ENCODE data around the gene CELA3A.

Gene CELA3A

DNA sequence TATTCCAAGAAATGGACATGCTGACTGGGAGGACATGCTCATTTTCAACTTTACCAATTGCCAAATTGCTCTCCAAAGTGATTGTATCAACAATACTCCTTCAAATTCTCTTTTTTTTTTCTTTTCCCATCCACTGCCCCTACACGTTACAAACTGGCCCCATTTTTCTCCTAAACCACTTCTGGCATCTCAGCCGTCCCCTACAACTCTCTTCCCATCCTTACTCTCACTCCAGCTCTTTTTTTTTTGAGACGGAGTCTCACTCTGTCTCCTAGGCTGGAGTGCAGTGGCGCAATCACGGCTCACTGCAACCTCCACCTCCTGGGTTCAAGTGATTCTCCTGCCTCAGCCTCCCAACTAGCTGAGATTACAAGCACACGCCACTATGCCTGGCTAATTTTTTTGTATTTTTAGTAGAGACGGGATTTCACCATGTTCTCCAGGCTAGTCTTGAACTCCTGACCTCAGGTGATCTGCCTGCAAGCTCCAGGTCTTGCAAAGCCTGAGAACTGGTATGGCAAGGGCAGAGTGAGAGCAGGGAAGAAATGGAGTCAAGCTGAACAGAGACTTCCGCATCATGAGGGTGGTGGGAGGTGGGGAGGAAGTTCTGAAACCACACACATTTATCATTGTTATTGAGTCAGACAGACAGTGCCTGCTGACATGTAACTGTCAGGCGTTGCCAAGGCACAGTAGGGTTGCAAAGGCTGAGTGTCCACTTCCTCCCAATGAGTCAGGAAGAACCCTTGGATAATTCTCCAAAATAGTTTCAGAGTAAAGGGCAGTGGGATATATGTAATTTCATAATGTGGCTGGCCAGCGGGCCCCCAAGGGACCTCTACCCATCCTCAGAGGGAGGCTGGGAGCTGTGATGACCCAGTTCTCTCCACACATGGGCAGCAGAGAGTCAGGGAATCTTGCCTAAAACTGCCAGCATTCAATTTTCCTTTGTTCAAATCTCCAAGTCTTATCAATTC, 17.4 kb downstream of the CELA3A start:
- Histone ChIP-seq H3K9me3 (ENCODE audit: control extremely low read depth in 1 of 5, control insufficient read depth in 4 of 5, insufficient read depth in 2 of 5, low read depth in 1 of 5, low read length in 4 of 5) (no peaks in the 10 kb centered on the region), H3K4me3 (ENCODE audit: control insufficient read depth in 1 of 7, extremely low read depth in 1 of 7, insufficient read depth in 4 of 7, low read depth in 2 of 7, low read length in 6 of 7) (peak overlapping the region in 3 of 7 experiments; percentile 37 to 51 (median 48)), H3K4me1 (ENCODE audit: control extremely low read depth in 1 of 4, control insufficient read depth in 4 of 4, insufficient read depth in 4 of 4, low read length in 3 of 4) (peaks cover 4 to 35% (median 24%) of the 10 kb centered on the region in 4 experiments), H3K27ac (ENCODE audit: insufficient read depth in 1 of 2, low read depth in 1 of 2, low read length in 2 of 2, poor library complexity in 1 of 2, severe bottlenecking in 2 of 2) (peak overlapping the region; percentile 38 to 80), H3K36me3 (ENCODE audit: control insufficient read depth in 4 of 4, insufficient read depth in 4 of 4, low read length in 3 of 4) (no peaks in the 10 kb centered on the region), H3K27me3 (replicated peaks in 2 of 5; ENCODE audit: control insufficient read depth in 4 of 5, insufficient read depth in 5 of 5, low read length in 4 of 5) (no peaks in the 10 kb centered on the region)
- 52% methylated on average over 3 of the region's 10 CpGs for WGBS (ENCODE audit: insufficient coverage)
- CTCF ChIA-PET: interaction anchor here (0.6 to 1.5 kb wide), 3 partner anchors 12 to 159 kb away, joined by 3 to 4 read pairs (median 4); no protein-coding TSS in a partner anchor
- peak; percentile 78 to 87 (median 81) for DNase-seq
- POLR2A ChIA-PET: interaction anchor here (0.7 kb wide), 1 partner anchor 720 kb away, joined by 4 read pairs; no protein-coding TSS in a partner anchor

DNA sequence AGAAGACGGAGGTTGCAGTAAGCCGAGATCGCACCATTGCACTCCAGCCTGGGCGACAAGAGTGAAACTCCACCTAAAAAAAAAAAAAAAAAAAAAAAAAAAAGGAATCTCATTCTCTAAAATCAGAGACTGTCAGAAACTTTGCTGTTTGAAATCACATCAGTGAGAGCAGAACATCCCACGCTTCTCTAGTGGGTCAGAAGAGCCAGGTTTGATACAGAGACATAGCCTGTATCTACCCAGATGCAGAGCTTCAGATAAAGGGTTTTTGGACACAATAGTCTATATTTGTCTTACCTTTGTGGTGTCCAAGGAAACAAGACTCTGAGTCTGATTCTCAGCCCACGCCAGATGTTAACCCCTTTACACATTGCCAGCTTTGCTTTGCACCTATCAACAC, 19.6 kb downstream of the CELA3A start:
- H3K27me3 ChIP-seq (replicated peaks in 2 of 5; ENCODE audit: control insufficient read depth in 4 of 5, insufficient read depth in 5 of 5, low read length in 4 of 5): no peaks in the 10 kb centered on the region
- no peak overlapping the region for H3K27ac ChIP-seq (ENCODE audit: insufficient read depth in 1 of 2, low read depth in 1 of 2, low read length in 2 of 2, poor library complexity in 1 of 2, severe bottlenecking in 2 of 2)
- no peaks in the 10 kb centered on the region for H3K9me3 ChIP-seq (ENCODE audit: control extremely low read depth in 1 of 5, control insufficient read depth in 4 of 5, insufficient read depth in 2 of 5, low read depth in 1 of 5, low read length in 4 of 5)
- H3K4me1 ChIP-seq (ENCODE audit: control extremely low read depth in 1 of 4, control insufficient read depth in 4 of 4, insufficient read depth in 4 of 4, low read length in 3 of 4): peaks cover 4 to 53% (median 36%) of the 10 kb centered on the region in 4 experiments
- 90% methylated on average over 2 of the region's 6 CpGs for WGBS (ENCODE audit: insufficient coverage)
- H3K4me3 ChIP-seq (ENCODE audit: control insufficient read depth in 1 of 7, extremely low read depth in 1 of 7, insufficient read depth in 4 of 7, low read depth in 2 of 7, low read length in 6 of 7): no peak overlapping the region
- ChIA-PET CTCF (interaction anchor here (1.2 to 1.5 kb wide), 3 partner anchors 15 to 318 kb away, joined by 3 to 6 read pairs (median 3); no protein-coding TSS in a partner anchor), POLR2A (interaction anchor here (0.7 kb wide), 1 partner anchor 56 kb away, joined by 3 read pairs; no protein-coding TSS in a partner anchor)
- DNase-seq: no peak
- H3K36me3 ChIP-seq (ENCODE audit: control insufficient read depth in 4 of 4, insufficient read depth in 4 of 4, low read length in 3 of 4): no peaks in the 10 kb centered on the region

DNA sequence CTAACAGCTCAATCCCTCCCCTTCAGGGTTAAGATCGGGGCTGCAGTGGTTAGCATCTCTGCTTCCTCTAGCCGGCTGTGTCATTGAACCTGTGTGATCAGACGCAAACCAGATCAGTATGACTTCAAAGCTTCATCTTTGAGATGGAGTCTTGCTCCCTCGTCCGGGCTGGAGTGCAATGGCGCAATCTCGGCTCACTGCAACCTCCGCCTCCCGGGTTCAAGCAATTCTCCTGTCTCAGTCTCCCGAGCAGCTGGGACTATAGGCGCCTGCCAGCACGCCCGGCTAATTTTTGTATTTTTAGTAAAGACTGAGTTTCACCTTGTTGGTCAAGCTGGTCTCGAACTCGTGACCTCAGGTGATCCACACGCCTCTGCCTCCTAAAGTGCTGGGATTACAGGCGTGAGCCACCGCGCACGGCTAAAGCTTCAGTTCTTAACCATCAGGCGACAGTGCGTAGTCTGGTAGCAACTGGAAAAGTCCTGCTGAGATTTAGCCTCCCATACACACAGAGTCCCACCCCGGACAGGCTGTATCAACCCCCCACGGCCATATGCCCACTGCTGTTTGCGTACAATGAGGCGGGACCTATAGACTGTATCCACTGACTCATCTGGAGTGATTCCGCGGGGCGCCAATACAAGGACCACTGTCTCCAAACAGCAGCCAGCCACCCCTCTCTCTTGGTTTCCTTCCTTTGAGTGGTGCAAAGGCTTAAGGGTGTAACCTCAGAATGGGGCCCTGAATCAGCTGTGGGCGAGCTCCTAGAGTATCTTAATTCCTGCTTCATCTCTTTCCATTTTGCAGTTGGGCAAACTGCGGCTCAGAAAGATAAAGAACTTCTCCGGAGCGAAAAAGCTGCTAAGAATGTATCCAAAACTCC, 23.3 kb downstream of the CELA3A start:
- 2% methylated on average over 31 of the region's 33 CpGs for WGBS (ENCODE audit: insufficient coverage)
- H3K36me3 ChIP-seq (ENCODE audit: control insufficient read depth in 4 of 4, insufficient read depth in 4 of 4, low read length in 3 of 4): no peaks in the 10 kb centered on the region
- peak overlapping the region; percentile 80 to 100 (median 96) for H3K4me3 ChIP-seq (ENCODE audit: control insufficient read depth in 1 of 7, extremely low read depth in 1 of 7, insufficient read depth in 4 of 7, low read depth in 2 of 7, low read length in 6 of 7)
- peak overlapping the region; percentile 94 to 98 for H3K27ac ChIP-seq (ENCODE audit: insufficient read depth in 1 of 2, low read depth in 1 of 2, low read length in 2 of 2, poor library complexity in 1 of 2, severe bottlenecking in 2 of 2)
- H3K9me3 ChIP-seq (ENCODE audit: control extremely low read depth in 1 of 5, control insufficient read depth in 4 of 5, insufficient read depth in 2 of 5, low read depth in 1 of 5, low read length in 4 of 5): no peaks in the 10 kb centered on the region
- H3K4me1 ChIP-seq (ENCODE audit: control extremely low read depth in 1 of 4, control insufficient read depth in 4 of 4, insufficient read depth in 4 of 4, low read length in 3 of 4): peaks cover 0 to 45% (median 28%) of the 10 kb centered on the region in 4 experiments
- peak; percentile 90 to 98 (median 96) for DNase-seq
- ChIA-PET CTCF (interaction anchor here (0.6 to 3.8 kb wide), 15 partner anchors 9 to 367 kb away, joined by 3 to 20 read pairs (median 3); no protein-coding TSS in a partner anchor), POLR2A (interaction anchor here (0.6 to 4.7 kb wide), 4 partner anchors 12 to 308 kb away, joined by 3 to 42 read pairs (median 10); partner anchors contain the start of gene CDC42)
- no peaks in the 10 kb centered on the region for H3K27me3 ChIP-seq (replicated peaks in 2 of 5; ENCODE audit: control insufficient read depth in 4 of 5, insufficient read depth in 5 of 5, low read length in 4 of 5)

DNA sequence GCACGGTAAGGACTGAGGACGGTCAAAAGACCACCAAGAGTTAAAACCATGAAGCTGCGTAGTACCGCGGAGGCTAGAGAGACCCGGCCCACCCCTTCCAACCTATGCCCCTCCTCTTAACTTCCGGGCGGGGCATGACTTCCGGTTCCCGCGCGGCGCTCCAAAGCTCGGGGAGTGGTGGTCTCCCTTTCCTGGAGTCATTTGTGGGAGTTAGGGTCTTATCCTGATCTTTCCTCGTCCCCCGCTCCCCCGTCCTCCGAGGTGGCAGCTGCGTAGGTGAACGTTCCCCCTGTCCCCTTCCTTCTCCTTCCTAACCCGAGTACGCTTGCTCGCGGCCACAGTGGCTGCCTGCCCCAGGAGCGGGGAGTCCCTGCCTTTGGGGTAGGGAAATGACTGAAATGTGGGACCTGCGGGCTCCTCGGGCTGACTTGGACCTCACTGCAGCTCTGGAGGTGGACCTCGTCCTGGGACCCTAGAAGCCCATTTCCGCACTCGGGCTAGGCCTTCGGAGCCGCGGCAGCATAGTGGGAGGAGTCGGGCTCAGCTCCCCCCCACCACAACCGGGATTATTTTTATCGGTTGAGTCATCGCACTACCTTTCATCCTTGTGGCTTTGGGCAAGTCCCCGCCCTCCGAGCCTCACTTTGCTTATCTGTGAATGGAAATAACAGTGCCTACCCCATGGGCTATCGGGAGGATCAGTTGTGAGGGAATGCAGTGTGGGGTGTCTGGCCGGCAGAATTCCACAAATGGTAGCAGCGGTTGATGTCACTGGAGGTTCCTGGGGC, 24.1 kb downstream of the CELA3A start:
- ChIA-PET CTCF (interaction anchor here (0.8 to 3.8 kb wide), 6 partner anchors 13 to 200 kb away, joined by 3 to 20 read pairs (median 3); no protein-coding TSS in a partner anchor), POLR2A (interaction anchor here (0.6 to 4.7 kb wide), 3 partner anchors 11 to 27 kb away, joined by 3 to 42 read pairs (median 16); partner anchors contain the start of gene CDC42)
- Histone ChIP-seq H3K9me3 (ENCODE audit: control extremely low read depth in 1 of 5, control insufficient read depth in 4 of 5, insufficient read depth in 2 of 5, low read depth in 1 of 5, low read length in 4 of 5) (no peaks in the 10 kb centered on the region), H3K27ac (ENCODE audit: insufficient read depth in 1 of 2, low read depth in 1 of 2, low read length in 2 of 2, poor library complexity in 1 of 2, severe bottlenecking in 2 of 2) (peak overlapping the region; percentile 94 to 98), H3K36me3 (ENCODE audit: control insufficient read depth in 4 of 4, insufficient read depth in 4 of 4, low read length in 3 of 4) (no peaks in the 10 kb centered on the region), H3K4me1 (ENCODE audit: control extremely low read depth in 1 of 4, control insufficient read depth in 4 of 4, insufficient read depth in 4 of 4, low read length in 3 of 4) (peaks cover 0 to 44% (median 26%) of the 10 kb centered on the region in 4 experiments), H3K27me3 (replicated peaks in 2 of 5; ENCODE audit: control insufficient read depth in 4 of 5, insufficient read depth in 5 of 5, low read length in 4 of 5) (no peaks in the 10 kb centered on the region), H3K4me3 (ENCODE audit: control insufficient read depth in 1 of 7, extremely low read depth in 1 of 7, insufficient read depth in 4 of 7, low read depth in 2 of 7, low read length in 6 of 7) (peak overlapping the region; percentile 80 to 100 (median 96))
- peak; percentile 88 to 96 (median 96) for DNase-seq
- 0% methylated on average over 28 of the region's 42 CpGs for WGBS (ENCODE audit: insufficient coverage)

DNA sequence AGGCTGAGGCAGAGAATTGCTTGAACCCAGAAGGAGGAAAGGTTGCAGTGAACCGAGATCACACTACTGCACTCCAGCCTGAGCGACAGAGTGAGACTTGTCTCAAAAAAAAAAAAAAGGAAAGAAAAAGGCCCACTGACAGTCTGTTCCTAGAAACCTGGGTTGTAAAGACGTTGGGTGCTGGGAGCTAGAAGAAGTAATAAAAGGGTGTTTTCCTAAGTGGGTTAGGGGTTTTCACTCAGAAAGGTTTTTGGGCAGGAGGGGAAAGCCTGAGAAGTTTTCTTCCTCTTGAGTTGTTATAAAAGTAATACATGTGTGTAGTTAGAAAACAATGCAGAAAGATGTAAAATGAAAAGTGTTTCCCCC, 25.4 kb downstream of the CELA3A start:
- Histone ChIP-seq H3K27me3 (replicated peaks in 2 of 5; ENCODE audit: control insufficient read depth in 4 of 5, insufficient read depth in 5 of 5, low read length in 4 of 5) (no peaks in the 10 kb centered on the region), H3K9me3 (ENCODE audit: control extremely low read depth in 1 of 5, control insufficient read depth in 4 of 5, insufficient read depth in 2 of 5, low read depth in 1 of 5, low read length in 4 of 5) (no peaks in the 10 kb centered on the region), H3K4me1 (ENCODE audit: control extremely low read depth in 1 of 4, control insufficient read depth in 4 of 4, insufficient read depth in 4 of 4, low read length in 3 of 4) (peaks cover 2 to 54% (median 35%) of the 10 kb centered on the region in 4 experiments), H3K4me3 (ENCODE audit: control insufficient read depth in 1 of 7, extremely low read depth in 1 of 7, insufficient read depth in 4 of 7, low read depth in 2 of 7, low read length in 6 of 7) (no peak overlapping the region), H3K36me3 (ENCODE audit: control insufficient read depth in 4 of 4, insufficient read depth in 4 of 4, low read length in 3 of 4) (no peaks in the 10 kb centered on the region), H3K27ac (ENCODE audit: insufficient read depth in 1 of 2, low read depth in 1 of 2, low read length in 2 of 2, poor library complexity in 1 of 2, severe bottlenecking in 2 of 2) (peak overlapping the region in 1 of 2 experiments; percentile 98)
- POLR2A ChIA-PET: interaction anchor here (2.9 to 4.7 kb wide), 2 partner anchors 13 to 26 kb away, joined by 16 to 42 read pairs; partner anchors contain the start of gene CDC42
- CTCF ChIA-PET: interaction anchor here (1.5 to 2.3 kb wide), 2 partner anchors 12 to 26 kb away, joined by 8 to 12 read pairs; partner anchors contain the start of gene CDC42
- DNase-seq: no peak
- 100% methylated on average over 3 of the region's 3 CpGs for WGBS (ENCODE audit: insufficient coverage)

DNA sequence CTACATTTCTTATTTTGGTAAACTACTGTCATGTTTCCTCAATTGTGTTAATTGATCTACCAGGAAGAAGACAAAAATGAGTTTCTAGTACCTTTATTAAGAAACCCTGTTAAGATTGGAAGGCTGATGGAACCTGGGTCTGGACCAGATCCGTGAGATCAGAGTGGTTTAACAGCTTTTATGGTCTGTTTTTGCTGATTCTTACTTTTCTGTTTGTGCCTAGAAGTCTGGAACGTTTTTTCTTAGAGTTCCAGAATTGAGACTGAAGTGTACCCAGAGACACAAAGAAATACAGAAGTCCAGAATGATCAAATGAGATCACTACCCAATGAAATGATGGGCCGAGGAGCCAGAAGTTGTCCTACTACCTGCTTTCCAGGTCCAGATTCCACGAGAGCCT, 28.6 kb downstream of the CELA3A start:
- ChIA-PET CTCF (interaction anchor here (0.6 to 1.8 kb wide), 4 partner anchors 10 to 36 kb away, joined by 3 to 7 read pairs (median 4); partner anchors contain the start of gene CDC42), POLR2A (no interaction called here)
- H3K4me1 ChIP-seq (ENCODE audit: control extremely low read depth in 1 of 4, control insufficient read depth in 4 of 4, insufficient read depth in 4 of 4, low read length in 3 of 4): peaks cover 2 to 42% (median 23%) of the 10 kb centered on the region in 4 experiments
- H3K4me3 ChIP-seq (ENCODE audit: control insufficient read depth in 1 of 7, extremely low read depth in 1 of 7, insufficient read depth in 4 of 7, low read depth in 2 of 7, low read length in 6 of 7): no peak overlapping the region
- WGBS (ENCODE audit: insufficient coverage): 97% methylated on average over 4 of the region's 4 CpGs
- H3K9me3 ChIP-seq (ENCODE audit: control extremely low read depth in 1 of 5, control insufficient read depth in 4 of 5, insufficient read depth in 2 of 5, low read depth in 1 of 5, low read length in 4 of 5): no peaks in the 10 kb centered on the region
- no peak overlapping the region for H3K27ac ChIP-seq (ENCODE audit: insufficient read depth in 1 of 2, low read depth in 1 of 2, low read length in 2 of 2, poor library complexity in 1 of 2, severe bottlenecking in 2 of 2)
- H3K36me3 ChIP-seq (ENCODE audit: control insufficient read depth in 4 of 4, insufficient read depth in 4 of 4, low read length in 3 of 4): no peaks in the 10 kb centered on the region
- no peaks in the 10 kb centered on the region for H3K27me3 ChIP-seq (replicated peaks in 2 of 5; ENCODE audit: control insufficient read depth in 4 of 5, insufficient read depth in 5 of 5, low read length in 4 of 5)
- DNase-seq: no peak

Measured in common myeloid progenitor, CD34-positive (primary cell).